Lower lobe of right lung (tissue), 2 donors: ENCODE measurements around the gene DNPEP. TPM values are rescaled to one million over a fixed set of nuclear protein-coding genes. Genes with fewer than 3 reads are reported as not detected.
"Not testable (repeated sequence)": the region's sequence is repeated elsewhere in the genome, so short reads cannot be mapped to it uniquely, and the experiment has no call there.

Experiments used
- ATAC-seq, 2 donors: fragments of 200-7000 bp; cut with Tn5 transposase; one replicate each; pipeline ENCODE4 v1.9.1; 2020 to 2022; ENCODE audit warnings: mild to moderate bottlenecking in 2 of 2, moderate library complexity in 2 of 2
- DNase-seq: peaks from one replicate; pipeline ENCODE4 v3.0.0-alpha.2; 2020
- H3K27ac ChIP-seq: fragments of 200-600 bp; one replicate; pipeline ENCODE4 v1.8.0; 2022
- H3K27me3 ChIP-seq: fragments of 200-600 bp; one replicate; pipeline ENCODE4 v1.8.0; 2022; ENCODE audit warnings: low read depth
- H3K36me3 ChIP-seq: fragments of 200-600 bp; one replicate; pipeline ENCODE4 v1.8.0; 2022; ENCODE audit warnings: mild to moderate bottlenecking
- H3K4me1 ChIP-seq: fragments of 200-600 bp; one replicate; pipeline ENCODE4 v1.8.0; 2022
- H3K4me3 ChIP-seq: fragments of 200-600 bp; one replicate; pipeline ENCODE4 v1.8.0; 2022; ENCODE audit warnings: mild to moderate bottlenecking
- H3K9me3 ChIP-seq: fragments of 200-600 bp; one replicate; pipeline ENCODE4 v1.8.0; 2022
- CTCF ChIP-seq: fragments of 200-600 bp; IDR thresholded peaks from one replicate; pipeline ENCODE4 v1.8.0; 2022; ENCODE audit warnings: antibody characterized with exemption, mild to moderate bottlenecking
- intact Hi-C: fragments of 100-400 bp; cut with DNase I; formaldehyde crosslinking; loops from one replicate; pipeline ENCODE4 v1.11.0; 2022
- total RNA-seq: library from RNA; stranded (reverse); fragmentation: NEBNext Ultra II Directional; extraction: Animal tissue kit (Norgen Biotek cat#: 25700); gene quantifications from one replicate; pipeline ENCODE4 v1.2.1, GENCODE V29; 2021
- donor health status: DM: no; HTN: yes; CAD: no; lungs with severe emphysema.

The DNPEP gene
- total RNA-seq, 1 donor from 2014 or later: 79.5 TPM

GRCh38 chr2:219410390-219410789 lies 22.7 kb upstream of the DNPEP start:
- no peak for ATAC-seq
- Histone ChIP-seq H3K27me3 (peaks cover 7% of the 10 kb centered on the region), H3K36me3 (no peaks in the 10 kb centered on the region), H3K4me1 (no peaks in the 10 kb centered on the region), H3K9me3 (no peaks in the 10 kb centered on the region), H3K4me3 (no peak overlapping the region), H3K27ac (no peak overlapping the region)
- intact Hi-C loops: no loop called here
- no peak for TF ChIP-seq CTCF
- DNase-seq: no peak

GRCh38 chr2:219409619-219410018 lies 21.9 kb upstream of the DNPEP start:
- ATAC-seq: no peak
- Histone ChIP-seq H3K9me3 (no peaks in the 10 kb centered on the region), H3K36me3 (no peaks in the 10 kb centered on the region), H3K4me1 (no peaks in the 10 kb centered on the region), H3K27me3 (peaks cover 7% of the 10 kb centered on the region), H3K27ac (no peak overlapping the region), H3K4me3 (no peak overlapping the region)
- TF ChIP-seq CTCF: no peak
- DNase-seq: no peak
- intact Hi-C loops: loop anchor here (10.0 kb wide), 1 partner anchor 125 kb away; no protein-coding TSS in a partner anchor

DNA sequence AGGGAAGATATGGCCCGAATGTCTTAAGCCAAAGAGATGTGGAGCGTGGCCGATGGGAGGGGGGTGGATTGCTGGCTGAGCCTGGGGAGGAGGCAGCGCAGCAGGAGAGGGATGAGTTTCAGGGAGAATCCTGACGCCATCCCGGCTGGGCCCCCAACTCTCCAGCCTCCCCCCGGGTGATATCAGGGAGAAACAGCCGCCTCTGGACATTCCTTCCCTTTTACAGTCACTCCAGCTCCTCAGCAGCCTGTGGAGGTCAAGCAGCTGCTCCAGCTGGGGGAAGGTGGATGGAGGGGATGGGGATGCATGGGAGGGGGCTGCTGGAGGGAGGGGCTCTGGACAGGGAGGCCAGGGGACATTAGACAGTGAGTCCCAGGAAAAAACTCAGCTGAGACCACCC lies 20.9 kb upstream of the DNPEP start:
- Histone ChIP-seq H3K4me1 (no peaks in the 10 kb centered on the region), H3K9me3 (no peaks in the 10 kb centered on the region), H3K27ac (no peak overlapping the region), H3K36me3 (no peaks in the 10 kb centered on the region), H3K4me3 (no peak overlapping the region), H3K27me3 (peaks cover 7% of the 10 kb centered on the region)
- DNase-seq (no peak), ATAC-seq (no peak)
- TF ChIP-seq CTCF: no peak
- intact Hi-C loops: loop anchor here (10.0 kb wide), 1 partner anchor 126 kb away; no protein-coding TSS in a partner anchor

GRCh38 chr2:219408204-219408603 lies 20.5 kb upstream of the DNPEP start:
- H3K36me3 ChIP-seq: no peaks in the 10 kb centered on the region
- H3K27ac ChIP-seq: no peak overlapping the region
- no peak for TF ChIP-seq CTCF
- H3K9me3 ChIP-seq: no peaks in the 10 kb centered on the region
- no peak overlapping the region for H3K4me3 ChIP-seq
- H3K4me1 ChIP-seq: no peaks in the 10 kb centered on the region
- intact Hi-C loops: loop anchor here (10.0 kb wide), 1 partner anchor 127 kb away; no protein-coding TSS in a partner anchor
- no peak for DNase-seq
- peaks cover 7% of the 10 kb centered on the region for H3K27me3 ChIP-seq
- no peak for ATAC-seq

GRCh38 chr2:219407343-219407742 lies 19.6 kb upstream of the DNPEP start:
- not testable (repeated sequence) for ATAC-seq, H3K27me3 ChIP-seq, H3K4me3 ChIP-seq, DNase-seq, H3K9me3 ChIP-seq, H3K36me3 ChIP-seq, H3K27ac ChIP-seq, H3K4me1 ChIP-seq
- intact Hi-C loops: loop anchor here (10.0 kb wide), 1 partner anchor 127 kb away; no protein-coding TSS in a partner anchor

- H3K4me3 ChIP-seq: no peak overlapping the region
- no peak for TF ChIP-seq CTCF
- H3K9me3 ChIP-seq: no peaks in the 10 kb centered on the region
- H3K36me3 ChIP-seq: no peaks in the 10 kb centered on the region
- intact Hi-C loops: loop anchor here (10.0 kb wide), 1 partner anchor 128 kb away; no protein-coding TSS in a partner anchor
- H3K4me1 ChIP-seq: peaks cover 5% of the 10 kb centered on the region
- no peak for DNase-seq
- no peak overlapping the region for H3K27ac ChIP-seq
- peaks cover 5% of the 10 kb centered on the region for H3K27me3 ChIP-seq
- no peak for ATAC-seq
Measured at GRCh38 chr2:219406861-219407230, 19.1 kb upstream of the DNPEP start.
